ENCODE measurements around the gene LPP. TPM values are rescaled to one million over a fixed set of nuclear protein-coding genes. Genes with fewer than 3 reads are reported as not detected.

Gene LPP
- total and polyA plus RNA-seq, 8 donors = 23.1 to 220 (median 26.7) TPM

GRCh38 chr3:188578576-188579363, 424.8 kb downstream of the LPP start:
- TF ChIP-seq, protein P1, sequence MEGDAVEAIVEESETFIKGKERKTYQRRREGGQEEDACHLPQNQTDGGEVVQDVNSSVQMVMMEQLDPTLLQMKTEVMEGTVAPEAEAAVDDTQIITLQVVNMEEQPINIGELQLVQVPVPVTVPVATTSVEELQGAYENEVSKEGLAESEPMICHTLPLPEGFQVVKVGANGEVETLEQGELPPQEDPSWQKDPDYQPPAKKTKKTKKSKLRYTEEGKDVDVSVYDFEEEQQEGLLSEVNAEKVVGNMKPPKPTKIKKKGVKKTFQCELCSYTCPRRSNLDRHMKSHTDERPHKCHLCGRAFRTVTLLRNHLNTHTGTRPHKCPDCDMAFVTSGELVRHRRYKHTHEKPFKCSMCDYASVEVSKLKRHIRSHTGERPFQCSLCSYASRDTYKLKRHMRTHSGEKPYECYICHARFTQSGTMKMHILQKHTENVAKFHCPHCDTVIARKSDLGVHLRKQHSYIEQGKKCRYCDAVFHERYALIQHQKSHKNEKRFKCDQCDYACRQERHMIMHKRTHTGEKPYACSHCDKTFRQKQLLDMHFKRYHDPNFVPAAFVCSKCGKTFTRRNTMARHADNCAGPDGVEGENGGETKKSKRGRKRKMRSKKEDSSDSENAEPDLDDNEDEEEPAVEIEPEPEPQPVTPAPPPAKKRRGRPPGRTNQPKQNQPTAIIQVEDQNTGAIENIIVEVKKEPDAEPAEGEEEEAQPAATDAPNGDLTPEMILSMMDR (IDR thresholded peaks at IDR 0.05) = no peak
- H3K27me3 ChIP-seq = no peaks in the 10 kb centered on the region
- ATAC-seq = peak; percentile 60
- H3K27ac ChIP-seq = peak overlapping the region in 1 of 2 donors; percentile 65
- no peak overlapping the region for H3K4me3 ChIP-seq
- H3K4me1 ChIP-seq = peaks cover 0 to 36% of the 10 kb centered on the region in 2 donors
- intact Hi-C loops (cut with DNase I) = no loop called here
- peak in 1 of 4 donors; percentile 50 for DNase-seq
- no peaks in the 10 kb centered on the region for H3K36me3 ChIP-seq
- H3K9me3 ChIP-seq = no peaks in the 10 kb centered on the region

- Histone ChIP-seq H3K4me3 (no peak overlapping the region), H3K36me3 (no peaks in the 10 kb centered on the region), H3K27me3 (no peaks in the 10 kb centered on the region), H3K9me3 (no peaks in the 10 kb centered on the region), H3K4me1 (peaks cover 0 to 51% of the 10 kb centered on the region in 2 donors), H3K27ac (no peak overlapping the region)
- intact Hi-C loops (cut with DNase I) = no loop called here
- DNase-seq = no peak
- no peak for ATAC-seq
- TF ChIP-seq, protein P1 (IDR thresholded peaks at IDR 0.05) = no peak
Observed at GRCh38 chr3:188580223-188580622, 426.3 kb downstream of the LPP start.

DNA sequence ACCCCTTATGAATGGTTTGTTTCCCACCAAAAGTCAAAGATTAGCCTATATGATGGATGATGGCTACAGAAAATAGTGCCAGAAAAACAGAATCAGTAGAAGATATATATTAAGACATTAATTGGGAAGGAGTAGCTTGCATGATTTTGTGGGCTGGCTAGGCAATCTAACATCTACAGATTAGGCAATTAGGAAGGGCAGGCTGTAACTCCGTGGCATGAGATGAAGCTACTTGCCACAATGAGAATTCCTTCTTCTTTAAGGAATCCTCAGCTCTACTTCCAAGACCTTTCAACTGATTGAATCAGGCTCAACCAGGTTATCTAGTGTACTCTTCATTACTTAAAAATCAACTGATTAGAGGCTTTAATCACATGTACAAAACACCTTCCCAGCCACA, 426.7 kb downstream of the LPP start:
- TF ChIP-seq, protein P1 (IDR thresholded peaks at IDR 0.05) = no peak
- no peak for DNase-seq
- intact Hi-C loops (cut with DNase I) = no loop called here
- Histone ChIP-seq H3K4me1 (peaks cover 0 to 55% of the 10 kb centered on the region in 2 donors), H3K9me3 (no peaks in the 10 kb centered on the region), H3K4me3 (no peak overlapping the region), H3K27ac (no peak overlapping the region), H3K36me3 (no peaks in the 10 kb centered on the region), H3K27me3 (no peaks in the 10 kb centered on the region)
- no peak for ATAC-seq

DNA sequence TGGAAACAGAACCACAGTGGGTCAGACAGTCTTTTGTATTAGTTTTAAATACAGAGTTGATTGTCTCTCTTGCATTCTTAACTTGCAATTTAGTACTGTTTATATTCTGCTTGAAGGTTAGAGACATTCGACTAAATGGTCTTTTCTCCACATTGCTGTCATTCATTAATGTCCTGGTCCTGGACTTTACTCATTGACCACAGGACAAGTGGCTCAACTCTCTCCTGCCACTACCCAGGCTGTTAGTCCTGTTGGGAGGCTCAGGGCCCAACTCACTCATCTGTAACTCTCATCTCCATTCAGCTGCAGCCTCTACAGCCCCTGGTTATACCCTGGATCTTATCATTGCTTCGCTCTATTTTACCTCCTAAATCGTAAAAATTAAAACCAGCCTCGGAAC, 427.4 kb downstream of the LPP start:
- Histone ChIP-seq H3K36me3 (no peaks in the 10 kb centered on the region), H3K9me3 (no peaks in the 10 kb centered on the region), H3K4me1 (peaks cover 0 to 56% of the 10 kb centered on the region in 2 donors), H3K4me3 (no peak overlapping the region), H3K27me3 (no peaks in the 10 kb centered on the region), H3K27ac (no peak overlapping the region)
- TF ChIP-seq, protein P1 (IDR thresholded peaks at IDR 0.05) = no peak
- DNase-seq (no peak), ATAC-seq (no peak)
- intact Hi-C loops (cut with DNase I) = no loop called here

- Histone ChIP-seq H3K36me3 (no peaks in the 10 kb centered on the region), H3K27me3 (no peaks in the 10 kb centered on the region), H3K4me1 (peaks cover 0 to 56% of the 10 kb centered on the region in 2 donors), H3K4me3 (no peak overlapping the region), H3K27ac (no peak overlapping the region), H3K9me3 (no peaks in the 10 kb centered on the region)
- ATAC-seq (no peak), DNase-seq (no peak)
- intact Hi-C loops (cut with DNase I) = no loop called here
- TF ChIP-seq, protein P1 (IDR thresholded peaks at IDR 0.05) = no peak
Observed at GRCh38 chr3:188581792-188582191, 427.8 kb downstream of the LPP start.

Data from left lung (tissue), 10 donors.